ENCODE results near the gene BDKRB2. TPM values are rescaled to one million over a fixed set of nuclear protein-coding genes. Genes with fewer than 3 reads are reported as not detected.

Gene BDKRB2
- total and polyA plus RNA-seq, 8 donors = 3.8 to 9.6 (median 6.6) TPM

GRCh38 chr14:96238676-96239265 is 34.1 kb downstream of the BDKRB2 start:
- FAIRE-seq = no peak
- Histone ChIP-seq H3K4me1 (no peaks in the 10 kb centered on the region), H3K36me3 (peaks cover 0 to 15% (median 2%) of the 10 kb centered on the region in 3 donors), H3K4me3 (no peak overlapping the region), H3K27me3 (no peaks in the 10 kb centered on the region), H3K27ac (no peak overlapping the region), H3K9me3 (no peaks in the 10 kb centered on the region)
- intact Hi-C loops (cut with DNase I) = no loop called here
- no peak for TF ChIP-seq CTCF (IDR thresholded peaks at IDR 0.05)
- no peak for ATAC-seq
- DNase-seq = no peak
- WGBS, 2 donors = 57 to 70% methylated on average over 7 of the region's 7 CpGs

GRCh38 chr14:96239711-96240141 is 35.1 kb downstream of the BDKRB2 start:
- Histone ChIP-seq H3K4me3 (no peak overlapping the region), H3K36me3 (peaks cover 0 to 15% (median 2%) of the 10 kb centered on the region in 3 donors), H3K4me1 (no peaks in the 10 kb centered on the region), H3K9me3 (no peaks in the 10 kb centered on the region), H3K27ac (no peak overlapping the region), H3K27me3 (no peaks in the 10 kb centered on the region)
- WGBS, 2 donors = 52 to 66% methylated on average over 9 of the region's 9 CpGs
- ATAC-seq = peak in 2 of 4 donors; percentile 34 to 42
- no peak for FAIRE-seq
- intact Hi-C loops (cut with DNase I) = no loop called here
- no peak for TF ChIP-seq CTCF (IDR thresholded peaks at IDR 0.05)
- no peak for DNase-seq

DNA sequence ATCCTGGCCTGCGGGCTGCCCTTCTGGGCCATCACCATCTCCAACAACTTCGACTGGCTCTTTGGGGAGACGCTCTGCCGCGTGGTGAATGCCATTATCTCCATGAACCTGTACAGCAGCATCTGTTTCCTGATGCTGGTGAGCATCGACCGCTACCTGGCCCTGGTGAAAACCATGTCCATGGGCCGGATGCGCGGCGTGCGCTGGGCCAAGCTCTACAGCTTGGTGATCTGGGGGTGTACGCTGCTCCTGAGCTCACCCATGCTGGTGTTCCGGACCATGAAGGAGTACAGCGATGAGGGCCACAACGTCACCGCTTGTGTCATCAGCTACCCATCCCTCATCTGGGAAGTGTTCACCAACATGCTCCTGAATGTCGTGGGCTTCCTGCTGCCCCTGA is 36.0 kb downstream of the BDKRB2 start:
- Histone ChIP-seq H3K27ac (no peak overlapping the region), H3K9me3 (no peaks in the 10 kb centered on the region), H3K27me3 (no peaks in the 10 kb centered on the region), H3K4me1 (no peaks in the 10 kb centered on the region), H3K4me3 (no peak overlapping the region), H3K36me3 (peaks cover 0 to 15% (median 2%) of the 10 kb centered on the region in 3 donors)
- TF ChIP-seq CTCF (IDR thresholded peaks at IDR 0.05) = no peak
- intact Hi-C loops (cut with DNase I) = no loop called here
- WGBS, 2 donors = 88 to 94% methylated on average over 18 of the region's 18 CpGs
- FAIRE-seq = no peak
- no peak for ATAC-seq
- DNase-seq = no peak

GRCh38 chr14:96242126-96242525 is 37.5 kb downstream of the BDKRB2 start:
- DNase-seq = no peak

More at GRCh38 chr14:96242126-96242525, 37.5 kb downstream of the BDKRB2 start:
- no peak for TF ChIP-seq CTCF (IDR thresholded peaks at IDR 0.05)
- no peak overlapping the region for H3K4me3 ChIP-seq
- H3K27ac ChIP-seq = no peak overlapping the region
- no peak for ATAC-seq
- WGBS, 2 donors = 84 to 91% methylated on average over 10 of the region's 10 CpGs
- no peaks in the 10 kb centered on the region for H3K27me3 ChIP-seq
- no peak for FAIRE-seq
- intact Hi-C loops (cut with DNase I) = no loop called here
- no peaks in the 10 kb centered on the region for H3K4me1 ChIP-seq
- H3K36me3 ChIP-seq = peaks cover 0 to 15% (median 2%) of the 10 kb centered on the region in 3 donors
- no peaks in the 10 kb centered on the region for H3K9me3 ChIP-seq

Measured in pancreas (tissue), 10 donors.